GM18858 (cell line): Measurements from ENCODE around the gene FUBP3.

ENCODE experiments used
- ATAC-seq: cut with Tn5 transposase; IDR thresholded peaks from one replicate; pipeline ENCODE4 v1.9.1; 2021; ENCODE audit not compliant: unreplicated experiment

Gene FUBP3

GRCh38 chr9:130661451-130662098, 82.2 kb downstream of the FUBP3 start:
- ATAC-seq: no peak

- no peak for ATAC-seq
Observed at GRCh38 chr9:130662099-130662969, 83.0 kb downstream of the FUBP3 start.

DNA sequence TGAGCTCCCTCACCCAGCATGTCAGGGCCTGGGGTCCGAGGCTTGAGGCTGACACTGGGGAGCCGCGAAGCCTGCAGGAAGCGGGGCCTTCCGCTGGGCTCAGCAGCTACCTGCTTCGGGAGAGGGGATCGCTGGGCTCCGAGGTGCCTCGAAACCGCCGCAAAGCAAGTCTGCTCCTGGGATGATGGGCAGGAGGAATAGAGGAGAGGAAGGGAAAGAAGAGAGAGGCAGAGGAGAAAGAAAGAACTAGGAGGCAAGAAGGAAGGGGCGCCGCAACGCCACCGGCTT, 83.5 kb downstream of the FUBP3 start:
- ATAC-seq: no peak

GRCh38 chr9:130663258-130663976, 84.0 kb downstream of the FUBP3 start:
- ATAC-seq: no peak

GRCh38 chr9:130663977-130664250, 84.5 kb downstream of the FUBP3 start:
- no peak for ATAC-seq

DNA sequence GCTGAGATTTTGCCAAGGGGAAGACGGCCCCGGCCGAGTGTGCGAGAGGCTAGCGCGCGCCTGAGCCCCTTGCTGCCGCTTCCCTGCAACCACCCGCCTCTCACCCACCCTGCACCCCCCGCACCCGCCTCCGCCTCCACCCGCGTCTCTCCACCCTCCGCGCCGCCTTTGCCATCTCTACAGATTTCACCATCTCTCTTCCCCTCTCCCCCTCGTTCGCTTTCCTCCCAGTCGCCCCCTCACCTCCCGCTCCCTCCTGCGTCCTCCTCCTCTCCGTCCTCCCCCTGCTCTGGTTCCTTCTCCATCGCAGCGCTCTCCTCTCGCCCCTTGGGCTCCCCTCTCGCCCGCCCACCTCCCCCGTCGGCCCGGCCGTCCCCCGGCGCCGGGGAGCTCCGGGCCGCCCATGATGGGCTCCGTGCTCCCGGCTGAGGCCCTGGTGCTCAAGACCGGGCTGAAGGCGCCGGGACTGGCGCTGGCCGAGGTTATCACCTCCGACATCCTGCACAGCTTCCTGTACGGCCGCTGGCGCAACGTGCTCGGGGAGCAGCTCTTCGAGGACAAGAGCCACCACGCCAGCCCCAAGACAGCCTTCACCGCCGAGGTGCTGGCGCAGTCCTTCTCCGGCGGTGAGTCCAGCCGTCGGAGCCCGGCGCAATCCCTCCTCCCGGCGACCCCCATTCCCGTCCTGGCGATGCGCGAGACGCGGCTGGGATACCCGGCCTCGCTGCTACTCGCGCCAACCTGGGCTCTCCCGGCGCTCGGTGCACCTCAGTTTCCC, 85.1 kb downstream of the FUBP3 start, which contains the start of gene PRDM12:
PRDM12 (plus strand) TSS at position 344 of the 778 bp plus-strand sequence; CDS start at position 404, 60 bp downstream.
- ATAC-seq: no peak

DNA sequence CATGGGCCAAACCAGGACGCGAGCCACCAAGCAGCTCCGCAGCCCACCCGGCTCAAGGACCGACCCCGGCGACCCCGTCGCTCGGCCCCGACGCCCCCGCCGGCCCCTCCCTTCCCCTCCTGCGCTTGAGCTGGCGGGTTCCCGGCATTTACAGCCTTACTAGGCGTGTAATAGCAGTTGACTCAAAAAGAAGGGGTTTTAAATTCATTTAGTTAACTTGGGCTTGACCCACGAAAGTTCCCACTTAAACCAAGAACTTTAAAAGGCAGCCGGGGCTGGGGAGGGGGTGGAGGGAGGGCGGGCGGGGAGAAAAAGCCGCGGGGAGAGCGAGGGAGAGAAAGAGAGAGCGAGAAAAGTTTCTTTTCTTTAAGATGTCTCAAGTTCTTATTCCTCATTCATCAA, 85.7 kb downstream of the FUBP3 start:
- ATAC-seq: no peak

DNA sequence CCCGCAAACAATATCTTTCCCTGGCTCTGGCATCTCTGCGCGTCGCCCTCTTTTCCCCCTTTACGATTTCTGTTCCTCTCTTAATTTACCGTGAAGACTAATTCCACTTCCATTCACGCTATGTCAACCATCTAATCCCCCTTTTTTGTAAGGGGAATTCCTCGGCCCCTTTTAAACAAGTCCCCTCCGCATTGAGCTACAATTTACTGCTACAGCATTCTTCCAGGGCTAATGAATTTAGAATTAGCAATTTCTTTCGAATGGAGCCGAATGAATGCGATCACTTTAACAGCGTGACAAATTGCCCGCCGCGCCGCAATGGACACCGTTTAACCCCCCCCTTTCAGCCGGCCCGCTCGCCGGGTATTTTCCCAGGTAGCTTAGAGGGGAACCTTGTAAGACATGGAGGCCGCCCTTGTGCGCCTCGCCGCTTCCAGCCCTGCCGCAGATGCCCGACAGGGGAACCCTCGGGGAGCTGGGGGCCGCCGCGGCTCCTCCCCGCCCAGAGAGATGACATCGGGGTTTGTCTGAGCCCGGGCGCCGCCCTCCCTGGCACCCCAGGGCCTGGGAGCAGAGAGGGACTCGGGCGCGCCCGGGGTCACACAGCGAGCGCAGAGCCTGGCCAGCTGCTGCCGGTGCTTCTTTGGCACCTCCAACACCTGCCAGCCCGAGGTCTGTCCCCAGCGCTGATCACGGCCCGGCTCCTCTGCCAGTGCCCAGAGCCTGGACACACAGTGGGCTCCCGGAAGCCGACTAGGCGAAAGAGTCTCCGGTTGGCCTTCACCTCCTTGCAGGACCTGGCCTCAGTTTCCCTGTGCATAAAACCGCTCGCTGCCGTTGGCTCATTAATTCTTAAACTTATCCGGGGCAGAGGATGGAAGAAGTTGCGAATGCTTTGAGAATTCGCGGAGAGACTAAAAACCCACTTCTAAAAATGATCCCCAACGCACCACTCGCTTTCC, 86.3 kb downstream of the FUBP3 start:
- ATAC-seq: no peak

- ATAC-seq: no peak
Observed at GRCh38 chr9:130666393-130667119, 87.2 kb downstream of the FUBP3 start.

GRCh38 chr9:130667120-130667435, 87.7 kb downstream of the FUBP3 start:
- no peak for ATAC-seq

- ATAC-seq: no peak
Observed at GRCh38 chr9:130668196-130668595, 88.8 kb downstream of the FUBP3 start.

- ATAC-seq: no peak
Observed at GRCh38 chr9:130668659-130669058, 89.3 kb downstream of the FUBP3 start.

GRCh38 chr9:130669965-130670364, 90.6 kb downstream of the FUBP3 start:
- no peak for ATAC-seq

DNA sequence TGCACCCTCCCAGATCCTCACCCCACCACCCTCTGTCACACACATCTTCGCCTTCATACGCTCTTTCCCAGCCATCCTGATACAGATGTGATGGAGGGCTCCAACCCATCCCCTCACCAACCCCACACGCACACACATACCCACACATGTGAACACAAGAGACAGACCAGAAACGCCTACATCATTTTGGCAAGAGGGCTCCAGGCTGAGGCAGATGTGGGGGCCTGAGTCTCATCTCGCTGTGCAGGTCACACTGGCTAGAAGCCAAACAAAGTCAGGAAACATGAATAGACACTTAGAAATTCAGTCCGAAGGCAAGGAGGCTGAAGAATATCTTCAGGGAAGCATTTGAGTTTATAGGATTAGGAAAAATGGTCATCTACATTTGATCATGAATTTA, 91.3 kb downstream of the FUBP3 start:
- no peak for ATAC-seq

GRCh38 chr9:130672466-130672865, 93.1 kb downstream of the FUBP3 start:
- ATAC-seq: no peak

- no peak for ATAC-seq
Observed at GRCh38 chr9:130672933-130673615, 93.7 kb downstream of the FUBP3 start.

DNA sequence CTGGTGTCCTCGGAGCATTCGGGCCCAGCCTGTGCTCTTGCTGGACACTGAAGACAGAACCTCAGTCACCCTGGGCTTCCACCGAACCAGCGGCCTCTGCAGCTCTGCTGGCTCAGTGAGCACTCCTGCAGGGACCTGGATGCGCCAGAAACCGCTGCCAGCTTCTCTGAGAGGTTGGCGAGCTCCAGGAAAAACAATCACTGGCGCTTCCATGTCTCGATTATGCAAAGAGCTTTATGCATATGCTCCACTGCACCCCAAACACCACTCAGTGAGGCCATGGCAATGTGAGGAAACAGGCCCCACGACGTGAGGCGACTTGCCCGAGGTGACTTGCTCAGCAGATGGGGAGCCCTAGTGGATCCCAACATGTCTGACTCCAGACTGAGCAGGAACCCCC, 96.0 kb downstream of the FUBP3 start:
- no peak for ATAC-seq

- no peak for ATAC-seq
Observed at GRCh38 chr9:130677252-130677651, 97.9 kb downstream of the FUBP3 start.
